Measurements from ENCODE around the gene ARHGAP10.

DNA sequence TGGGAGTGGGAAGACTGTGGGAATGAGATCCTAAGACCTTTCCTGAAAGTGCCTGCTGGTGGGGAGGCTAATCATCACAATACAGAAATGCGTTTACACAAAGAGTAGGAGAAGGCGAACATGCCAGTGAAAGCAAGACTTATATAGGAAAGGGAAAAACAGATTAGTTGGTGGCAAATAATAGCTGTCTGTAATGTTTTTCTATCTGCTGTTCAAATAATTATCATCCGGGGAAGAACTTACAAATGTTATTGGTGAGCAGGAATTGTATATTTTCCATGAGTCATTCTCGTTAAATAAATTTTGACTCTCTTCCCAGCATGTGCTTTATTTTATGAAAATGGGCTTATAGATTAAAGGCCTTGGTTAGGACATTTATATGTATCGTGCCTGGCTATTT lies 196.5 kb downstream of the ARHGAP10 start:
- TF ChIP-seq POLR2A (IDR thresholded peaks at IDR 0.05) = no peak
- TF ChIP-seq, protein P1, sequence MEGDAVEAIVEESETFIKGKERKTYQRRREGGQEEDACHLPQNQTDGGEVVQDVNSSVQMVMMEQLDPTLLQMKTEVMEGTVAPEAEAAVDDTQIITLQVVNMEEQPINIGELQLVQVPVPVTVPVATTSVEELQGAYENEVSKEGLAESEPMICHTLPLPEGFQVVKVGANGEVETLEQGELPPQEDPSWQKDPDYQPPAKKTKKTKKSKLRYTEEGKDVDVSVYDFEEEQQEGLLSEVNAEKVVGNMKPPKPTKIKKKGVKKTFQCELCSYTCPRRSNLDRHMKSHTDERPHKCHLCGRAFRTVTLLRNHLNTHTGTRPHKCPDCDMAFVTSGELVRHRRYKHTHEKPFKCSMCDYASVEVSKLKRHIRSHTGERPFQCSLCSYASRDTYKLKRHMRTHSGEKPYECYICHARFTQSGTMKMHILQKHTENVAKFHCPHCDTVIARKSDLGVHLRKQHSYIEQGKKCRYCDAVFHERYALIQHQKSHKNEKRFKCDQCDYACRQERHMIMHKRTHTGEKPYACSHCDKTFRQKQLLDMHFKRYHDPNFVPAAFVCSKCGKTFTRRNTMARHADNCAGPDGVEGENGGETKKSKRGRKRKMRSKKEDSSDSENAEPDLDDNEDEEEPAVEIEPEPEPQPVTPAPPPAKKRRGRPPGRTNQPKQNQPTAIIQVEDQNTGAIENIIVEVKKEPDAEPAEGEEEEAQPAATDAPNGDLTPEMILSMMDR (IDR thresholded peaks at IDR 0.05) = peak in 1 of 4 experiments; percentile 10

All from prostate gland (tissue), 2 donors.